ENCODE data around the gene SHLD1. TPM values are rescaled to one million over a fixed set of nuclear protein-coding genes. Genes with fewer than 3 reads are reported as not detected.
A peak's percentile ranks its signal among the peaks of the same experiment; 100 is the strongest.

SHLD1 gene
- total and polyA plus RNA-seq, 5 donors from 2014 or later, result 10.4 to 46.6 (median 27.7) TPM

- Mint-ChIP-seq H3K36me3 (peaks cover 9% of the 10 kb centered on the region), H3K4me1 (peaks cover 9 to 27% (median 18%) of the 10 kb centered on the region in 4 donors), H3K27ac (no peak overlapping the region), H3K27me3 (no peaks in the 10 kb centered on the region), H3K4me3 (no peak overlapping the region), H3K9me3 (no peaks in the 10 kb centered on the region)
- no peaks in the 10 kb centered on the region for H3K27me3 ChIP-seq (ENCODE audit: control insufficient read depth, insufficient read depth, low read length)
- H3K4me1 ChIP-seq (ENCODE audit: control insufficient read depth, insufficient read depth, low read length, poor library complexity, severe bottlenecking), result no peaks in the 10 kb centered on the region
- no peak overlapping the region for H3K27ac ChIP-seq (ENCODE audit: insufficient read depth, low read length, poor library complexity, severe bottlenecking)
- H3K9me3 ChIP-seq (ENCODE audit: control insufficient read depth in 2 of 2, low read length in 2 of 2), result no peaks in the 10 kb centered on the region
- no peak overlapping the region for H3K4me3 ChIP-seq (ENCODE audit: low read depth, low read length)
- peaks cover 4% of the 10 kb centered on the region for H3K36me3 ChIP-seq (ENCODE audit: control insufficient read depth, insufficient read depth, low read length)
- ATAC-seq (ENCODE audit: low read depth in 2 of 2) (no peak), DNase-seq (no peak)
Observed at GRCh38 chr20:5825130-5825719, 75.0 kb downstream of the SHLD1 start.

GRCh38 chr20:5827098-5827853 is 77.1 kb downstream of the SHLD1 start:
- peaks cover 9 to 31% (median 20%) of the 10 kb centered on the region in 4 donors for H3K4me1 Mint-ChIP-seq
- peak overlapping the region in 1 of 3 donors; percentile 55 for H3K27ac Mint-ChIP-seq
- no peaks in the 10 kb centered on the region for H3K27me3 ChIP-seq (ENCODE audit: control insufficient read depth, insufficient read depth, low read length)
- H3K36me3 Mint-ChIP-seq, result peaks cover 18% of the 10 kb centered on the region
- H3K9me3 ChIP-seq (ENCODE audit: control insufficient read depth in 2 of 2, low read length in 2 of 2), result no peaks in the 10 kb centered on the region
- H3K4me3 Mint-ChIP-seq, result no peak overlapping the region
- H3K4me1 ChIP-seq (ENCODE audit: control insufficient read depth, insufficient read depth, low read length, poor library complexity, severe bottlenecking), result no peaks in the 10 kb centered on the region
- no peaks in the 10 kb centered on the region for H3K27me3 Mint-ChIP-seq
- H3K27ac ChIP-seq (ENCODE audit: insufficient read depth, low read length, poor library complexity, severe bottlenecking), result no peak overlapping the region
- no peaks in the 10 kb centered on the region for H3K9me3 Mint-ChIP-seq
- ATAC-seq (ENCODE audit: low read depth in 2 of 2) (no peak), DNase-seq (no peak)
- H3K36me3 ChIP-seq (ENCODE audit: control insufficient read depth, insufficient read depth, low read length), result no peaks in the 10 kb centered on the region
- no peak overlapping the region for H3K4me3 ChIP-seq (ENCODE audit: low read depth, low read length)

- no peaks in the 10 kb centered on the region for H3K4me1 ChIP-seq (ENCODE audit: control insufficient read depth, insufficient read depth, low read length, poor library complexity, severe bottlenecking)
- no peaks in the 10 kb centered on the region for H3K9me3 ChIP-seq (ENCODE audit: control insufficient read depth in 2 of 2, low read length in 2 of 2)
- Mint-ChIP-seq H3K27me3 (no peaks in the 10 kb centered on the region), H3K9me3 (no peaks in the 10 kb centered on the region), H3K4me3 (no peak overlapping the region), H3K4me1 (peaks cover 9 to 26% (median 20%) of the 10 kb centered on the region in 4 donors), H3K36me3 (peaks cover 18% of the 10 kb centered on the region), H3K27ac (peak overlapping the region in 2 of 3 donors; percentile 25 to 55)
- ATAC-seq (ENCODE audit: low read depth in 2 of 2) (no peak), DNase-seq (no peak)
- H3K27ac ChIP-seq (ENCODE audit: insufficient read depth, low read length, poor library complexity, severe bottlenecking), result no peak overlapping the region
- no peaks in the 10 kb centered on the region for H3K36me3 ChIP-seq (ENCODE audit: control insufficient read depth, insufficient read depth, low read length)
- H3K27me3 ChIP-seq (ENCODE audit: control insufficient read depth, insufficient read depth, low read length), result no peaks in the 10 kb centered on the region
- H3K4me3 ChIP-seq (ENCODE audit: low read depth, low read length), result no peak overlapping the region
Observed at GRCh38 chr20:5827861-5828260, 77.7 kb downstream of the SHLD1 start.

- no peak overlapping the region for H3K4me3 Mint-ChIP-seq
- peaks cover 22% of the 10 kb centered on the region for H3K36me3 Mint-ChIP-seq
- no peaks in the 10 kb centered on the region for H3K27me3 ChIP-seq (ENCODE audit: control insufficient read depth, insufficient read depth, low read length)
- no peak overlapping the region for H3K27ac Mint-ChIP-seq
- DNase-seq (no peak), ATAC-seq (ENCODE audit: low read depth in 2 of 2) (no peak)
- no peak overlapping the region for H3K27ac ChIP-seq (ENCODE audit: insufficient read depth, low read length, poor library complexity, severe bottlenecking)
- H3K4me1 ChIP-seq (ENCODE audit: control insufficient read depth, insufficient read depth, low read length, poor library complexity, severe bottlenecking), result no peaks in the 10 kb centered on the region
- no peaks in the 10 kb centered on the region for H3K36me3 ChIP-seq (ENCODE audit: control insufficient read depth, insufficient read depth, low read length)
- peaks cover 0 to 3% (median 0%) of the 10 kb centered on the region in 7 donors for H3K9me3 Mint-ChIP-seq
- H3K4me1 Mint-ChIP-seq, result peaks cover 16 to 28% (median 25%) of the 10 kb centered on the region in 4 donors
- no peak overlapping the region for H3K4me3 ChIP-seq (ENCODE audit: low read depth, low read length)
- H3K27me3 Mint-ChIP-seq, result no peaks in the 10 kb centered on the region
- peaks cover 0 to 5% of the 10 kb centered on the region in 2 experiments for H3K9me3 ChIP-seq (ENCODE audit: control insufficient read depth in 2 of 2, low read length in 2 of 2)
Observed at GRCh38 chr20:5829241-5829809, 79.1 kb downstream of the SHLD1 start.

- Mint-ChIP-seq H3K4me3 (no peak overlapping the region), H3K9me3 (peaks cover 0 to 12% (median 2%) of the 10 kb centered on the region in 7 donors), H3K27ac (peak overlapping the region in 2 of 3 donors; percentile 1 to 26), H3K27me3 (peaks cover 6% of the 10 kb centered on the region), H3K4me1 (peaks cover 27 to 41% (median 32%) of the 10 kb centered on the region in 4 donors), H3K36me3 (peaks cover 17% of the 10 kb centered on the region)
- H3K27ac ChIP-seq (ENCODE audit: insufficient read depth, low read length, poor library complexity, severe bottlenecking), result no peak overlapping the region
- H3K27me3 ChIP-seq (ENCODE audit: control insufficient read depth, insufficient read depth, low read length), result no peaks in the 10 kb centered on the region
- H3K4me1 ChIP-seq (ENCODE audit: control insufficient read depth, insufficient read depth, low read length, poor library complexity, severe bottlenecking), result peaks cover 21% of the 10 kb centered on the region
- peaks cover 0 to 12% of the 10 kb centered on the region in 2 experiments for H3K9me3 ChIP-seq (ENCODE audit: control insufficient read depth in 2 of 2, low read length in 2 of 2)
- no peak for DNase-seq
- H3K36me3 ChIP-seq (ENCODE audit: control insufficient read depth, insufficient read depth, low read length), result peaks cover 2% of the 10 kb centered on the region
- no peak overlapping the region for H3K4me3 ChIP-seq (ENCODE audit: low read depth, low read length)
- no peak for ATAC-seq (ENCODE audit: low read depth in 2 of 2)
Observed at GRCh38 chr20:5831539-5832237, 81.5 kb downstream of the SHLD1 start.

- Mint-ChIP-seq H3K27ac (peak overlapping the region; percentile 69 to 89 (median 82)), H3K36me3 (peaks cover 12% of the 10 kb centered on the region), H3K27me3 (peaks cover 6% of the 10 kb centered on the region), H3K9me3 (peaks cover 0 to 12% (median 2%) of the 10 kb centered on the region in 7 donors), H3K4me1 (peaks cover 34 to 50% (median 42%) of the 10 kb centered on the region in 4 donors), H3K4me3 (peak overlapping the region in 2 of 4 donors; percentile 47 to 54)
- ATAC-seq (ENCODE audit: low read depth in 2 of 2) (no peak), DNase-seq (no peak)
- Histone ChIP-seq H3K4me3 (ENCODE audit: low read depth, low read length) (no peak overlapping the region), H3K4me1 (ENCODE audit: control insufficient read depth, insufficient read depth, low read length, poor library complexity, severe bottlenecking) (peaks cover 26% of the 10 kb centered on the region), H3K9me3 (ENCODE audit: control insufficient read depth in 2 of 2, low read length in 2 of 2) (peaks cover 0 to 12% of the 10 kb centered on the region in 2 experiments), H3K27me3 (ENCODE audit: control insufficient read depth, insufficient read depth, low read length) (no peaks in the 10 kb centered on the region), H3K27ac (ENCODE audit: insufficient read depth, low read length, poor library complexity, severe bottlenecking) (no peak overlapping the region), H3K36me3 (ENCODE audit: control insufficient read depth, insufficient read depth, low read length) (peaks cover 2% of the 10 kb centered on the region)
Observed at GRCh38 chr20:5833309-5833941, 83.2 kb downstream of the SHLD1 start.

GRCh38 chr20:5834436-5835005 is 84.3 kb downstream of the SHLD1 start:
- peaks cover 26% of the 10 kb centered on the region for H3K4me1 ChIP-seq (ENCODE audit: control insufficient read depth, insufficient read depth, low read length, poor library complexity, severe bottlenecking)
- H3K27ac ChIP-seq (ENCODE audit: insufficient read depth, low read length, poor library complexity, severe bottlenecking), result peak overlapping the region; percentile 94
- peaks cover 0 to 12% of the 10 kb centered on the region in 2 experiments for H3K9me3 ChIP-seq (ENCODE audit: control insufficient read depth in 2 of 2, low read length in 2 of 2)
- Mint-ChIP-seq H3K36me3 (peaks cover 12% of the 10 kb centered on the region), H3K27me3 (peaks cover 6% of the 10 kb centered on the region), H3K4me3 (peak overlapping the region in 1 of 4 donors; percentile 23), H3K27ac (peak overlapping the region; percentile 89 to 97 (median 94)), H3K9me3 (peaks cover 0 to 12% (median 2%) of the 10 kb centered on the region in 7 donors), H3K4me1 (peaks cover 28 to 56% (median 45%) of the 10 kb centered on the region in 4 donors)
- no peak for ATAC-seq (ENCODE audit: low read depth in 2 of 2)
- no peaks in the 10 kb centered on the region for H3K27me3 ChIP-seq (ENCODE audit: control insufficient read depth, insufficient read depth, low read length)
- no peak for DNase-seq
- peaks cover 2% of the 10 kb centered on the region for H3K36me3 ChIP-seq (ENCODE audit: control insufficient read depth, insufficient read depth, low read length)
- H3K4me3 ChIP-seq (ENCODE audit: low read depth, low read length), result no peak overlapping the region
